NCI-H2171 (cell line): ENCODE results near the gene CCDC185.
"Not testable (repeated sequence)": the region's sequence is repeated elsewhere in the genome, so short reads cannot be mapped to it uniquely, and the experiment has no call there.

Experiments used
- DNase-seq: peaks from one replicate; lab custom pipeline; 2025; lab: John Stamatoyannopoulos, UW

Gene CCDC185

DNA sequence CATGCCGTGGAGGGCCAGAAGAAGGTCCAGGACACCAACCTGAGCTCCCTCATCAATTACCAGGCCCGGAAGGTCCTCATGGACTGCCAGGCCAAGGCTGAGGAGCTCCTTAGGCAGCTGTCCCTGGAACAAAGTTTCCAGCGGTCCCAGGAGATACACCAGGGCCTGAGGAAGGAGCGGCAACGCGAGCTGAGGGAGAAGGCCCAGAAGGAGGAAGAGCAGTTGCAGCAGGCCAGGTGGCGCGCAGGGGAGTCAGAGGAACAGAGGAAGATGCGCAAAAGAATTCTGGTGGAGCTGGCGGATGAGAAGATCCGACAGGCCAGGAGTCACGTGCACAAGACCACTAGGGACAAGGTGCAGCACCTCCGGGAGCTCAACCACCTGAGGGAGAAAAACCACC lies 1.5 kb downstream of the CCDC185 start:
- DNase-seq = no peak

DNA sequence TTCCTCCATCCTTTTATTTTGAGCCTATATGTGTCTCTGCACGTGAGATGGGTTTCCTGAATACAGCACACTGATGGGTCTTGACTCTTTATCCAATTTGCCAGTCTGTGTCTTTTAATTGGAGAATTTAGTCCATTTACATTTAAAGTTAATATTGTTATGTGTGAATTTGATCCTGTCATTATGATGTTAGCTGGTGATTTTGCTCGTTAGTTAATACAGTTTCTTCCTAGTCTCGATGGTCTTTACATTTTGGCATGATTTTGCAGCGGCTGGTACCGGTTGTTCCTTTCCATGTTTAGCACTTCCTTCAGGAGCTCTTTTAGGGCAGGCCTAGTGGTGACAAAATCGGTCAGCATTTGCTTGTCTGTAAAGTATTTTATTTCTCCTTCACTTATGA lies 6.2 kb downstream of the CCDC185 start:
- DNase-seq = not testable (repeated sequence)

DNA sequence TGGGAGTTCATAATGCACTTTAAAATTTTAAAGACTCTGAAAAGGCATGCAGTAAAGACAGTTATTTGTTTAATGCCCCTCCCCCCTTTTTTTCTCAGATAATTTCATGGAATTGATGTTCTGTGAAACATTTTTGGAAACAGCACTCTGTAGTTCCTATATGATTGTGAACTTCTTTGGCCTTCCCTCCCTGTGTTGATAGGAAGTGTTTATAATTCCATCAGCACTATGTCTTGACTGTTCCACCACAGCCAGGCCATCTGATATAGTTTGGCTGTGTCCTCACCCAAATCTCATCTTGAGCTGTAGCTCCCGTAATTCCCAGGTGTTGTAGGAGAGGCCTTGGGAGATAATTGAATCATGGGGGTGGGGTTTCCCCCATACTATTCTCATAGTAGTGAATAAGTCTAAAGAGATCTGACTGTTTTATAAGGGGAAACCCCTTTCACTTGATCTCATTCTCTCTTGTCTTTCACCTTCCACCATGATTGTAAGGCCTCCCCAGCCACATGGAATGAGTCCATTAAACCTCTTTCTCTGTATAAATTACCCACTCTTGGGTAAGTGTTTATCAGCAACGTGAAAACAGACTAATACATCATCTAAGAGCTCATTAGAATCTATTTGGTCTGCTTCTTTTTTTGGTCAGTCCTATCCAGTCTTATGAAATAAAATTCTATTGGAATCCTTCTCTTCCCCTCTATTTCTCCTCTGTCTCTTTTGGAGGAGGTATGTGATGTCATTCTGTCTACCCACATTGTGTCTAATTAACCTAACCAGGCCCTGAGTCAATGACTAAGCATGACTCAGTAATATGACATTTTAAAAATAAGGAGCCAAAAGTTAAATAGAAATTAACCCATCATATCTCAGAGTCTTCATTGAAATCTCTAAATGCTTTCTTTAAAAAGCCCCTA lies 8.9 kb downstream of the CCDC185 start:
- no peak for DNase-seq

DNA sequence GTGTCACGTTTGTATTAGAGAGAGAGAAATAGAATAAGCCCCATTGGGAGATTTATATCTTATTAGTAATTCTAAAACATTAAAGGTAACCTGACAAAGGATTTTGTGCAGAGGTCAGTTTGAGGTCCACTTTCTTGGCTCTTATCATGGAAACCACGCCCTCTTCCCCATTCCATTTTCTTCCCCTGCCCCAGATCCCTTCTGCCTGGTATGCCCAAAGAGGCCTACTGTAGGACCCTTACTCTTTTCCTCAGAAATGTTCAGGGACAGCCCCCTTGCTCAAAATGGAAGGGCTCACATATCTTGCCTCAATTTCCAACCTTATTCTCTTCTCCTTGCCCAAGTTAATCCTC lies 9.6 kb downstream of the CCDC185 start:
- DNase-seq = no peak

DNA sequence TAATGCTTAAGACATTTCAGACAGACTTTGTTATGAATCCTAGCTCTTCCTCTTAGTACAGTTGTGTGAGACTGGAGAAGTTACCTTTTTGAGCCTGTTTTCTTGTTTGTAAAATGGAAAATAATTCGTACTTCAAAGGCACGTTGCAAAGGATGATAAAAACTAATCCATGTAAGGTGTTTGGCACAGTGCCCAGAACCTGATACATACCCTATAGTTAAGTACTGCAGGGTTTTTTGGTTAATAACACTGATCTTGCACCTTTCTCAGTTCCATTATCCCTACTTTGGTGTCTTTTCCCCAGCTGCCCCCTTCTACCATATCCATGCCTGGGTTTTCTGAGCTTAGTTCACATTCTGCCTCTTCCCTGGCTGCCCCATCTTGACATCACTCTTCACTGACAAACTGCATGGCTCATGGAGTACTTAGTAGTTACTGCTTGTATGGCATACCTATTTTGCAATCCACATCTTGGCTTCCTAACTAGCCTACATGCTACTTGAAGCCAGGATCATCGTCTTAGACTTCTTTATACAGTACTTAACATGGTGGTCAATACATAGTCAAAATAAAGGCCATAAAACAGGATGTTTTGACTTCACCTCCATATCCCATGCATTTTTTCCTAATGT lies 10.1 kb downstream of the CCDC185 start:
- DNase-seq = no peak

- DNase-seq = no peak
These were observed 12.3 kb downstream of the CCDC185 start for GRCh38 chr1:223405507-223405906.

GRCh38 chr1:223410036-223410435 lies 16.8 kb downstream of the CCDC185 start:
- no peak for DNase-seq

- no peak for DNase-seq
These were observed 18.1 kb downstream of the CCDC185 start for GRCh38 chr1:223411309-223411708.

DNA sequence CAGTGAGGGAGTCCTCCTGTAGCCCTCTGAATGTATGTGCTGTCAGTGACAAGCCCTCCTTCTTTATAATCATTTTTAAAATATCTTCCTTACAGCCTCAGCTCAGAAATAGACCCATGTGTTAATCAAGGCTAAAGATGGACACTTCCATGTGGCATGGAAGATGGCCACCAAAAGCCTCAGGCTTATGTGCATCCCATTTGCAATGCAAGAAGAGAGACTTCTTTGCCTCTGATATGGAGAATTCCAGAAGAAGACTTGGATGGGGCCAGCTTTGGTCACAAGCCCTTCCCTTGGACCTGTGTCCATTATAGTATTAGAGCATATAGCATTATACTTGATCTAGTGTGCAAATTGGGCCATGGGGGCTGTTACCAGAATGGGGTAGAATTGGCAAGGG lies 18.5 kb downstream of the CCDC185 start:
- no peak for DNase-seq

DNA sequence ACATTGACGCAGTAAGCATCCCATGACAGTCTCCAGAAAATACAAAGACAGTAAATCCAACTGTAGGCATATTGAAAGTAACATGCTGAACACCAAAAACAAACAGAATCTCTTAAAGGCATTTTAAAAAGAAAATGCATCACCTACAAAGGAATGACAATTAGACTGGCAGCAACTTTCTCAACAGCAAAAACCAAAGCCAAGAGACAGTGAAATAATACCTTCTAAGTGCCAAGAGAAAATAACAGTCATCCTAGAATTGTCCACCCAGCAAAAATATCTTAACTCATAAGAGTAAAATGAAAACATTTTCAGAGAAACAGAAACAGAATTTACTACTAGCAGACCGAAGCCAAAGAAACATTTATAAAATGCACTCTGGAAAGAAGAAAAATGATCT lies 20.0 kb downstream of the CCDC185 start:
- DNase-seq = no peak

- DNase-seq = no peak
These were observed 24.2 kb downstream of the CCDC185 start for GRCh38 chr1:223417444-223417843.

- DNase-seq = no peak
These were observed 24.9 kb downstream of the CCDC185 start for GRCh38 chr1:223417903-223418663.

DNA sequence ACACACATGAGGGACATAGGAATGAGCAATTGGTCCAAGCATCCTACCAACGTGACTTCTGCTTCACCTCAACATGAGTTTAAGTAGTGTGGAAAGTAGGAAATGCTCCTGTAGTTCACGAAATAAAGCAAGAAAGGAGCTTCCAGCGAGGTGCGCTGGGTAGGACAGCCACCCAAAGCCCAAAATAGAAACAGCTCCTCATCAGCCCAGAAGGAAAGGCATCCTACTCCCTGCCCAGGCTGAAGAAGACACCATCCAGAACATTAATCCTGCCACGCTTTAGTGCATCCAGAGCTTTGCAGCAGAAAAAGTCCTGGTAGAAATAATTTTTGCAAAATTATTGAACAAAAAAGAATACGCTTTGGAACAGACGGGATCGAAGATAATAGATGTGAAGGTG lies 25.9 kb downstream of the CCDC185 start:
- no peak for DNase-seq

DNA sequence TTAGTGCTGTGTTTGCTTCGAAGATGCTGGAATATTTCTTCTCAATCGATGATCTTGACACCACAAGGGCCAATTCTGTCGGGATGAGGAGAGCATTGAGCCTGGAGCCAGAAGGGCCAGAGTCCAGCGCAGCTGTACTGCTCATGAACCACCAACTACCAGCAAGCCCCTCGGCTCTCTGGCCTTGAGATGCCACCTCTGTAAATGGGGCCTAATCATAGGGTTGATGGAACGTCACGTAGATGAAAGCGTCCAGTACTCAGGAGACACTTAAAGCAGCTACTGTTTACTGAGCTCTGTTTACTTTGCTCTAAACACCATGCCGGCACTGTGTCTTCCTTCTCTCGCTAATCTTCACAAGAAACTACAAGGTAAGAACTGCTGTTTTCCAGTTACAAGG lies 26.3 kb downstream of the CCDC185 start:
- no peak for DNase-seq

- peak; percentile 73 for DNase-seq
These were observed 27.8 kb downstream of the CCDC185 start for GRCh38 chr1:223421025-223421424.

DNA sequence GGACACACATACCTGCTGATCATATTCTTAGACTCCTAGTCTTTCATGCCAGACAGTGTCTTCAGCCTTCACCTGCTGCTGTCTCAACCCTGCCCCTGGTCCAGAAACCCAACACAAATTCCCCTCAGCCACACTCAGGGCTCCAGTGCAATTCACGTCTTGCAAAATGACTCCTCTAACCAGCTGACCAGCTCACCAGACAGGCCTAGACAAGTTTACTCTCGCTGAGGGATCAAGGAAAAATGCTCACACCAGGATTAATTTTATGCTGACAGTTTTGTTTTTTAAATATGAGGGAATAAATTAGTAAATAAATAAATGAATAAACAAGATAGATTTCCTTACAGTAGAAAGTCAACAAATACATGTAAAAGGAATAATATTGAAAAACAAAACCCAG lies 28.5 kb downstream of the CCDC185 start:
- DNase-seq = no peak

- DNase-seq = no peak
These were observed 29.7 kb downstream of the CCDC185 start for GRCh38 chr1:223422911-223423310.

GRCh38 chr1:223423641-223424233 lies 30.5 kb downstream of the CCDC185 start:
- DNase-seq = no peak

DNA sequence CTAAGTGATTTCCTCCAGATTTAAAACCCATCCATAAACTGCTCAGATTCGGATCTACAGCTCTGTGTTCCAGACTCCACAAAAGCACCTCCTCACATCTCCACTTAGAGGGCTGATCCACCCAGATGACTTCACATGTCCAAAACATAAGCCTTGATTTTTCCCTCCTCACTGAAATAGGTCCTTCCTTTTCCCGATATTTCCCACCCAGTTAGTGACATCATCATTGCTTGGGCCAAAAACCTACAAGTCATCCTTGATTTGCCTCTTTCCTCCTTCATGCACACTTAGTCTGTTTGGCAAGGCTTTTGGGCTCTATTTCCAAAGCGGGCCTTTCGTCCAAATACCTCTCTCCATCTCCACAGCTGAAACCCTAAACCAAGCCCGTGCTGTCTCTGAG lies 32.3 kb downstream of the CCDC185 start:
- DNase-seq = no peak

GRCh38 chr1:223426936-223427335 lies 33.7 kb downstream of the CCDC185 start:
- no peak for DNase-seq

DNA sequence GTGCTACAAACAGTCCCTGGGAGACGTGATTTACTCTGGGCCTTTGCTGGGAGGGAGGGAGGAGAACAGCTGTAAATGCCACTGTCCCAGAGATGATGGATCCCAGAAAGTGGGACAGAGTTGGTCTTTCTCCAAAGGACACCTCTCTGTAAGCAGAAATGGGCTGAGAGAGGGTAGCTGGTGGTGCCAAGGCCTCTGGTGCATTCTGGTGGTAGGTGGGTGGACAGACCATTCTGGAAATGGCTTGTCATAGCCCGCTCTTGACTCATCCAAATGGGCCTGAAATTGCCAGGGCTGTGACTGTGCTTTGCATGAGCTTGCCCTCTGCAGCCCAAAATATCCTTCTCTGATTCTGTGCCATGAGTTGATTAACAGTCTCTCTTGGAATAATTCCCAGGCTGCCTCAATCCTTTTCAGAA lies 36.1 kb downstream of the CCDC185 start:
- DNase-seq = no peak

DNA sequence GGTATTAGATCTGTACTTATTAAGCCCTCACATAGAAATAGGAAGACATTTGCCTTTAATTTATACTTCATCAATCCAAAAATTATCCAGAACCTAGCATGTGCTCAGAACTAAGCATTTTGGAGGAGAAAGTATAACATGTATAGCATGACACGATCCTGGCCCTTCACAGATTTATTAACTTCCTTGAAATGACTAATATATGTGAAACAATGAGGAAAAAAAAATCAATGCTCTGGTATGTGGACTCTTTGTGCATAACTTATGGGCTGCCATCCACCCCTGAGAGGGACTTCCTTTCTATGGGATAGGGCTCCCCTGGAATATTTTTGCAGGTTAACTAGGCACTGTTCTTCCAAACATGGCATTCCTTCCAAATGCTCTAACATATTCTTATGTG lies 36.6 kb downstream of the CCDC185 start:
- no peak for DNase-seq
